Right hindlimb (tissue), 1 donor: ENCODE measurements around the gene CHN1.

Source experiments
- DNase-seq: peaks from one replicate; pipeline ENCODE4 v3.0.0-alpha.2; 2018

CHN1 gene

DNA sequence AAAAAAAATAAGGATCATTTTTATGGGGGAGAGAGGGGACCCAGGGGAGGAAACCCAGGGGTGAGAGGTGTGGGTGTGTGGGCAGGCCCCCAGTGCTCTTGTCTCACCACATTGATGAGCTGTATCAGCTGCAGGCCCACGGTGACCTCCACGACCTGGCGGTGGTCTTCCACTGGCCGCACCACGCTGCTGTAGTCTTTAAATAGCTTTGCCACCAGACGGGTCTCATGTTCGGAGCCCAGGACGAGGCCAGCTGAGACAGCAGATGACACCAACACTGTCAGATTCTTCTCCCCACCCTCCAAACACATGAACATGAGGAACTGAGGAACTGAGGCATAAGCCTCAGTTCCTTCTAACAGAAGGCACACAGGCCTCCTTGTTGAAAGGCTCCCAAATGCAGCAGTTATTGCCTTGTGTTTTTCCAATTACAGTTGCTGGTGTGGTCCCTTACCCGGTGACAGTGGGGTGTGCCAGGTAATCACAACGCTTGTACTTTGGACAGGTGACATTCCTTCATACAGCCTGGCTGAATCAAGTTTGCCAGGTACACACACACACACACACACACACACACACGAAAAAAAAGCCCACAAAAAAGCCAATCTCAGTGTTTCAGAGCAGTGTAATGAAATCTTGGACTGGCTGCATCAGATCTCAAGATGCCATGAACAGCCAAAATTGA, 245.7 kb downstream of the CHN1 start:
- no peak for DNase-seq

DNA sequence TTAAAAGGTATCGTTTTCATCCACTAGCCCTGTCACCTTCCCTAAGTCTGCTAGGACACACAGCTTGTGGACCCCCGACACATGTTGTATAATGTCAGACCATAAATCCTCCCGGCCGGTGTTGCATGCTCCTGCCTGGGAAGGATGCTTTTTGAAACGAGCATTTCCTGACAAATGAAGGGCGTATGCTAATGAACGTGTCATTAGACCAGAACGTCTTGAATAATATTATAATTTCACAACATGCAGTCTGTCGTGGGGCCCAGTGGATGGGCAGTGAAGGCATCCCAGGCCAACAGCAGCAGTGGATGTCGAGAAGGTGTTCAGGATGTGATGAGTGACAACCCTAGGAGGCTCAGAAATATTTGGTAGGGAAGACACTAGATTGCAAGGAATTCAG, 248.4 kb downstream of the CHN1 start:
- no peak for DNase-seq

DNA sequence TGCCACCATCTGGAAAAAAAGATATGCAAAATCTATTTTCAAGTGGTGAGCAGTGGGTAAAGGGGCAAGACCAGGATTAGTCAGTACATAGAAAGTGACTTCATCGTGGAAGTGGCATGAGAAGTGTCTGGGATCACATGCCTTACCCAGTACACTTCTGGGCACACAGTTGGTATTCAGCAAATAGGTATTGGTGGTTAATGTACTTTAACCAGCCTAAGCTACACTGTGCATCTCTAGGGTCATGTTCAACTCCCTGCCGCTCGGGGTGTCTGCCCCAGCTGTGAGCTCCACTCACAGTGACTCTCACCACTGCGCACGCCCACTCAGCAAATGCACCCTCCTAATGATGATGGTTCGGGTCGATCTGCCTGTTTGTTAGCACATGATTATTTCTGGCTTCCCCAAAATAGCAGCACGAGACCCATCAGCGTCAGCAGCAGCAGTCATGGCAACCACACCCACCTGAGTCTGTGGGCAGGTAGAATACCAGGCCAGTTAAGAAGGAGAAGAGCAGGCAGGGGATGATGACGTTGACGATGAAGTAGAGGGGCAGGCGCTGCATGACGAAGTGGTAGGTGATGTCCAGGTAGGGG, 252.0 kb downstream of the CHN1 start:
- no peak for DNase-seq

DNA sequence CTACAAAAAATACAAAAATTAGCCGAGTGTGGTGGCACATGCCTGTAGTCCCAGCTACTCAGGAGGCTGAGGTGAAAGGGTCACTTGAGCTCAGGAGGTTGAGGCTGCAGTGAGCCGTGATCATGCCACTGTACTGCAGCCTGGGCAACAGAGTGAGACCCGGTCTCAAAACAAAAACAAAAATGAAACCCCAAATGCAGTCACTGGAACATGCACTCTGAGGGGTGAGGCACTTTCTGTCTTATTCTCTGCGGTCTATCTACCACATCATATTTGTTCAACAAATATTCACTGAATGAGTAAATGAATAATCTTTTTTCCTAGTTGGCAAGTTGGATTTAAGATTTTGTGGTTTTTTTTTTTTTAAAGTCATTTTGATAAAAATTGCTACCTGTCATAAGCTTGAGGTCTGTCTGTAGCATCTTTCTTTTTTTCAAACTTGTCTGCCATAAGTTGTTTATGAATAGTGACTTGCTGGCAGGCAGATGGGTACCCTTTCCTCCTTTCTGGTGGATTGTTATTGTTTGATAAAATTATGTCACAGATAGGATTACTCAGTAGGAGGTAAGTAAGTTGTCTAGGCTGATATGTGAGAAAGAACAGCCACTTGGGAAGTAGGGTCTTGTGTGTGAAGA, 252.7 kb downstream of the CHN1 start:
- DNase-seq = no peak

DNA sequence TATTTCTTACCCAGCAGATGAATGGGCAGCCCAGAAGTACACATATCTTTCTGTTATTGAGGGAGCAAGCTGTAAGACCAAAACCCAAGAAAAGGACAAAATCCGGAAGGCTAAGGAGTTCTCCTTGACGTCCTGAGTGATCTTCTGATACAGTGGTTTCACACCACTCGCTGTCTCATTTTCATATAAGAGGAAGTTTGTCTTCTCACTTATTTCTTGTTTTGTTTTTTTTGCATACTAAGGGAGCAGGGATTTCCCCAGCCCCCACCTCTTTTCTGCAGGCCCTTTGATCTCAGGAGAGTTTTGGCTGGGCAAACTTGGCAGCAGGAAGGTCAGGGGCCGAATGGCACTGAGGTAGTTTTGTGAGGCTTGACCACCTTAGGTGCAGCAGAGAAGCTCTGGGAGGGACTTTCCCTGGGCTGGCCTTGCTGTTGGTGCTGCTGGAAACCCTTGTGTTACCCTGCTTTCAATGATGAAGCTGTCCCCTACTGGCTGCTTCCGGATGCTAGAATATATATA, 254.2 kb downstream of the CHN1 start:
- no peak for DNase-seq

DNA sequence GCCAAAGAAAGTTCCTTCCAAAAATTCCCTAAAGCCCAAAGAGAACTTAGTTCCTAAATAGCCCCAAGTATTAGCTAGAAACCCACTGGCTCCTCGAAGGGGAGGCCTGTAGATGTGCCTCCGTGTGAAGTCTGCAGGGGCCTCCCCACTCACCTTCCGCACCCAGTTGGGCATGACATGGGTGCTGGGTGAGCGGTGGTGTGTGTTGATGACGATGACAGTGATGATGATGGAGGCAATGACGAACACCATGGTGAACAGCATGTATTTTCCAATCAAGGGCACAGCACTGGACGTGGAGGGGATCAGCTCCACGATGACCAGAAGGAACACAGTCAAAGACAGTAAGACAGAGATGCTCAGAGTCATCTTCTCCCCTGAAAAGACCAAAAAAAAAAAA, 255.4 kb downstream of the CHN1 start:
- no peak for DNase-seq

DNA sequence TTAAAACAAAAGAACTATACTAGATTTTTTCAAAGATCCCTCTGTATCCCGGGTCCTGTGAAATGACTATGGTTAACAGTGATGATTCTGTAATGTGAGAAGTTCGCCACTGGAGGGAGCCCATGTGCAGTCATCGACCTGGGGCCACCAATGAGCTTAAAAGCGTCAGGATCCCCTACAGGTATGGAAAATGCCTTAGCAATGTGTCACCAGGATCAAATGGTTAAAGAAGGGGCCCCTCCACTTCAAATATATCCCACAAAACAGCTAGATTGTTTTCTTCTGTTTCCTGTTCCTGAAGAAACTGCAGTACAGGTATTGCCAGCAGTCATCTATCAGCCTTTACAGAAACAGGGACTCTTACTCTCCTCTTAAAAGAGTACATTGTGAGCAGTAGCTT, 256.2 kb downstream of the CHN1 start:
- DNase-seq = peak; percentile 69
